Cardiac fibroblast (primary cell): ENCODE results near the gene ABLIM2.

Experiments used
- DNase-seq, 2 donors: peaks; one replicate each; pipeline versions ENCODE4 v3.0.0 to v3.0.0-alpha.2; 2010; ENCODE audit warnings: low read depth in 2 of 2
- H3K4me3 ChIP-seq, 2 donors: replicated peaks in 1 of 2; 1 replicate in 1 of 2; 2 replicates in 1 of 2; pipeline ENCODE4 v1.5.1; 2011; ENCODE audit warnings: low read depth in 2 of 2, low read length in 2 of 2, mild to moderate bottlenecking in 2 of 2, moderate library complexity in 1 of 2
- CTCF ChIP-seq: IDR thresholded peaks from one replicate; pipeline ENCODE4 v1.5.1; 2011; ENCODE audit warnings: low read depth, mild to moderate bottlenecking, low read length, inconsistent platforms

The ABLIM2 gene

GRCh38 chr4:8147231-8147970 is 11.2 kb downstream of the ABLIM2 start:
- H3K4me3 ChIP-seq = no peak overlapping the region
- DNase-seq = no peak
- no peak for TF ChIP-seq CTCF

GRCh38 chr4:8146157-8146556 is 12.5 kb downstream of the ABLIM2 start:
- TF ChIP-seq CTCF = no peak
- no peak for DNase-seq
- H3K4me3 ChIP-seq = no peak overlapping the region

GRCh38 chr4:8144359-8144758 is 14.3 kb downstream of the ABLIM2 start:
- TF ChIP-seq CTCF = no peak
- H3K4me3 ChIP-seq = no peak overlapping the region
- DNase-seq = no peak

GRCh38 chr4:8143392-8144140 is 15.0 kb downstream of the ABLIM2 start:
- no peak for TF ChIP-seq CTCF
- DNase-seq = no peak

GRCh38 chr4:8142556-8142955 is 16.1 kb downstream of the ABLIM2 start:
- no peak for DNase-seq
- H3K4me3 ChIP-seq = no peak overlapping the region
- no peak for TF ChIP-seq CTCF

More at GRCh38 chr4:8143392-8144140, 15.0 kb downstream of the ABLIM2 start:
- H3K4me3 ChIP-seq = no peak overlapping the region

GRCh38 chr4:8141935-8142334 is 16.7 kb downstream of the ABLIM2 start:
- H3K4me3 ChIP-seq = no peak overlapping the region
- TF ChIP-seq CTCF = no peak
- DNase-seq = no peak
